Skeletal muscle tissue (tissue), 4 donors: ENCODE data around the gene IRF2BP1. TPM values are rescaled to one million over a fixed set of nuclear protein-coding genes. Genes with fewer than 3 reads are reported as not detected.

Experiments
- H3K27ac ChIP-seq: one replicate; pipeline ENCODE4 v1.7.0; 2013; ENCODE audit warnings: mild to moderate bottlenecking, low read depth, low read length, inconsistent platforms
- H3K27me3 ChIP-seq, 3 donors: one replicate each; pipeline ENCODE4 v1.7.0; 2013; ENCODE audit warnings: low read length in 3 of 3; ENCODE audit not compliant: control insufficient read depth in 3 of 3, insufficient read depth in 3 of 3
- H3K36me3 ChIP-seq, 3 donors: one replicate each; pipeline ENCODE4 v1.7.0; 2013; ENCODE audit warnings: low read length in 3 of 3; ENCODE audit not compliant: control insufficient read depth in 3 of 3, insufficient read depth in 3 of 3
- H3K4me1 ChIP-seq, 3 donors: one replicate each; pipeline ENCODE4 v1.7.0; 2013; ENCODE audit warnings: low read length in 3 of 3, mild to moderate bottlenecking in 3 of 3; ENCODE audit not compliant: control insufficient read depth in 3 of 3, insufficient read depth in 3 of 3
- H3K4me3 ChIP-seq, 3 donors: one replicate each; pipeline ENCODE4 v1.7.0; 2013; ENCODE audit warnings: low read length in 3 of 3
- H3K9ac ChIP-seq, 3 donors: one replicate each; pipeline ENCODE4 v1.7.0; 2013; ENCODE audit warnings: low read length in 3 of 3, mild to moderate bottlenecking in 3 of 3, moderate library complexity in 2 of 3, low read depth in 1 of 3
- H3K9me3 ChIP-seq, 3 donors: one replicate each; pipeline ENCODE4 v1.7.0; 2013; ENCODE audit warnings: low read length in 3 of 3; ENCODE audit not compliant: control insufficient read depth in 3 of 3
- total RNA-seq: library from RNA; depleted of rRNA; stranded (reverse); fragments of >200 nt; gene quantifications from one replicate; pipeline ENCODE4 v1.2.3, GENCODE V29; 2014
- donor health status: Osteomylitis.

The IRF2BP1 gene
- total RNA-seq, 1 donor from 2014 or later, result 24.5 TPM

GRCh38 chr19:45895519-45895972 lies 9.6 kb upstream of the IRF2BP1 start:
- H3K36me3 ChIP-seq, result peaks cover 18 to 20% (median 19%) of the 10 kb centered on the region in 3 donors
- no peak overlapping the region for H3K9ac ChIP-seq
- peaks cover 0 to 6% (median 2%) of the 10 kb centered on the region in 3 donors for H3K4me1 ChIP-seq
- H3K4me3 ChIP-seq, result no peak overlapping the region
- H3K9me3 ChIP-seq, result no peaks in the 10 kb centered on the region
- H3K27me3 ChIP-seq, result no peaks in the 10 kb centered on the region
- no peak overlapping the region for H3K27ac ChIP-seq

DNA sequence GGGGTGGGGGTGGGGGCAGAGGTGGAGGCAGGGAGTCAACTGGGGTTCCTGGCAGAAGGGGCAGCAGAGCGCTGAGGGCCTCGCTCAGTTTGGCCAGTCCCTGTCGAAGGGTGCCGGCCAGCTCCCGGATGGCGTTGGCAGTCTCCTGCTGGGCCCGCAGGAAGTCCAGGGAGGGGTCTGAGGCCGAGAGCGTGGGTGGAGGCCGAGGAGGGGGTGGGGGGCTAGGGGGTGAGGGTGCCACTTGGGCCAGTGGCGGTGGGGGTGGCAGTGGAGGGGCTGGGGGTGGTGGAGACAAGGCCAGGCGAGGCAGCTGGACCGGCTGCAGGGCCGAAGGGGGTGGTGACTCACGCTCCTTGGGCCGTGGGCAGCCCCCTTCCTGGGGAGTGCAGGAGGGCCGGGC lies 4.9 kb upstream of the IRF2BP1 start:
- H3K4me1 ChIP-seq, result peaks cover 7 to 11% (median 10%) of the 10 kb centered on the region in 3 donors

GRCh38 chr19:45889210-45889885 lies 3.4 kb upstream of the IRF2BP1 start:
- Histone ChIP-seq H3K27ac (no peak overlapping the region), H3K4me3 (no peak overlapping the region), H3K9ac (no peak overlapping the region)

More for the DNA sequence above, 4.9 kb upstream of the IRF2BP1 start:
- no peaks in the 10 kb centered on the region for H3K27me3 ChIP-seq
- no peak overlapping the region for H3K27ac ChIP-seq
- peaks cover 0 to 8% (median 7%) of the 10 kb centered on the region in 3 donors for H3K36me3 ChIP-seq
- H3K4me3 ChIP-seq, result no peak overlapping the region
- no peak overlapping the region for H3K9ac ChIP-seq
- no peaks in the 10 kb centered on the region for H3K9me3 ChIP-seq

GRCh38 chr19:45887200-45887710 lies 1.3 kb upstream of the IRF2BP1 start:
- Histone ChIP-seq H3K4me3 (peak overlapping the region; percentile 84 to 94 (median 89)), H3K4me1 (peaks cover 36 to 43% (median 40%) of the 10 kb centered on the region in 3 donors), H3K27me3 (no peaks in the 10 kb centered on the region), H3K36me3 (peaks cover 0 to 9% (median 0%) of the 10 kb centered on the region in 3 donors), H3K9ac (peak overlapping the region; percentile 96 to 98 (median 98)), H3K27ac (peak overlapping the region; percentile 96), H3K9me3 (no peaks in the 10 kb centered on the region)

More at GRCh38 chr19:45889210-45889885, 3.4 kb upstream of the IRF2BP1 start:
- Histone ChIP-seq H3K9me3 (no peaks in the 10 kb centered on the region), H3K36me3 (peaks cover 0 to 7% (median 0%) of the 10 kb centered on the region in 3 donors), H3K27me3 (no peaks in the 10 kb centered on the region), H3K4me1 (peaks cover 16 to 23% (median 19%) of the 10 kb centered on the region in 3 donors)

DNA sequence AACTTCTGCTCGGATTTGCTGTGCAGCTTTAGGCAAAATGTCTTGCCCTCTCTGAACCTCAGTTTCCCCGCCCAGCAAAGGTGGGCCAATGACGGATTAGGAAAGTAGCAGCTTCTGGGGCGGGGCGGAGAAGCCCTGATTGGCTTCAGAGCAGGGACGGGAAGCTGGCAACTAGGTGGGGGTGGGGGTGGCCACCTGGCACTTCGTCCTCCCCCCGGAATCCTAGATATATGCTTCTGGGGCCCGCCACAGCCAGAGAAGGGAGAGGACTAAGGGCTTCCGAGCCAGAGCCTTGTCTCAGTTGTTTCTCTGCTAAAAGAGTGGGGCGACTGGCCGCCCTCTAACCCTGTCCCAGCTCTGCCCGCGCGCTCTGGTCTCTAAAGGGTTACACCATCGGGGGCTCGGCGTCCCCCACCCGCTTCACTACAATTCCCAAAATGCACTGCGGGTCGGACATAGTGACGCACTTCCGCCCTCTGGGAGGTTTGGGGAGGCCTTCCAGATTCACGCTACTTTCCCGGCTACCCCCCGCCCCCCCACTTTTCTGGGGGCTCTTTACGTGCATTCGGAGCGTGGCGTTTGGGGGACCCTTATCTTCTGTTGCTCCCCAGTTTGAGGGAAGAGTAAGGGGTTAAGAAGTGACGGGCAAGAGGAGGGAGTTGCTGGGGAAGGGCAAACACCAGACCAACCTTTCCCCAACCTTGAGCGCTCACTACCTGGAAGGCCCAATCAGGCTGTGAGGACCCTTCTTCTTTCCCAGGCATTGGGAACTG lies 672 bp upstream of the IRF2BP1 start:
- Histone ChIP-seq H3K36me3 (peaks cover 0 to 7% (median 4%) of the 10 kb centered on the region in 3 donors), H3K9ac (peak overlapping the region; percentile 96 to 98 (median 98)), H3K9me3 (no peaks in the 10 kb centered on the region), H3K4me1 (peaks cover 41 to 49% (median 45%) of the 10 kb centered on the region in 3 donors), H3K27ac (peak overlapping the region; percentile 96), H3K27me3 (no peaks in the 10 kb centered on the region), H3K4me3 (peak overlapping the region; percentile 84 to 94 (median 89))

DNA sequence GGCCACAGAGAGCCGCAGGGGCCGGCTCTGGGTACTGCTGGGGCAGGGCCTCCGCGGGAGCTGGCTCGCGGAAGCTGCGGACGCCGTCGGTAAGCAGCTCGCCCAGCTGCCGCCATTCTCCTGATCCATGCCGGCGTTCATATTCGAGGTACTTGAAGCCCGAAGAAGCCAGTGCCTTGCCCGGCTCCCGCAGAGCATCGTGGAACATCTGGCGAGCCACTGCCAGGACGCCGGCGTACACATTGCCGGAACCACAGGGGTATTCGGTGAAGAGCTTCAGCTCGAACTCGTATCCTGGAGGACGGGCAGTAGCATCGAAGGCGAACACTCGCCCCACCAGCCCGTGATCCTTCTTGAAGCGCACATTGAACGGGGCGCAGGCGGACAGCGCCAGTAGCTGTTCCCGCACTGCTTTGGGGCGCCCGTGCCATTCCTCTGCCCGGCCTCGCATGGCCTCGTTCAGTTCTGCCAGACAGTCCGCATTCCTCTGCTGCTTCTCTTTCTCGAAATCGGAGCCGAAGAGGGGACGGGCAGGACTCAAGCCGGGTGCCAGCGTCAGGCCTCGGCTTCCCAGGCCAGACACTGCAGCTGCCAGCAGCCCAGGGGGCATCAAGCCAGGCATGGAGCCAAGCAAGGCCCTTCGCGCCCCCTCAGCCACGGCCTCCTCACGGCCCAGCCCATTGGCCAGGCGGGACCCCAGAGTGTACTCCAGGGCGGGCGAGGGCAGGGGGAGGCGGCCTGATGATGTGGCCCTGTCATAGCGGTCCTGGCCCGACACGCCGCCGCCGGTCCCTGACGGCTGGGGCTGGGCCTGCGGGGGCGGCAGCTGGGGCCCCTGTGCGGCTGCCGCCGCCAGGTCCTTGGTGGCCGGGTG lies 1.0 kb downstream of the IRF2BP1 start:
- Histone ChIP-seq H3K9ac (peak overlapping the region; percentile 76 to 98 (median 96)), H3K4me3 (peak overlapping the region; percentile 68 to 94 (median 89)), H3K9me3 (no peaks in the 10 kb centered on the region), H3K36me3 (peaks cover 0 to 7% (median 4%) of the 10 kb centered on the region in 3 donors), H3K27ac (peak overlapping the region; percentile 96), H3K4me1 (peaks cover 41 to 50% (median 45%) of the 10 kb centered on the region in 3 donors), H3K27me3 (no peaks in the 10 kb centered on the region)

GRCh38 chr19:45883881-45884681 lies 1.9 kb downstream of the IRF2BP1 start:
- Histone ChIP-seq H3K9me3 (no peaks in the 10 kb centered on the region), H3K9ac (peak overlapping the region in 2 of 3 donors; percentile 34 to 64), H3K27me3 (no peaks in the 10 kb centered on the region), H3K4me1 (peaks cover 41 to 50% (median 45%) of the 10 kb centered on the region in 3 donors), H3K36me3 (peaks cover 0 to 7% (median 4%) of the 10 kb centered on the region in 3 donors), H3K27ac (no peak overlapping the region), H3K4me3 (peak overlapping the region; percentile 35 to 89 (median 45))

DNA sequence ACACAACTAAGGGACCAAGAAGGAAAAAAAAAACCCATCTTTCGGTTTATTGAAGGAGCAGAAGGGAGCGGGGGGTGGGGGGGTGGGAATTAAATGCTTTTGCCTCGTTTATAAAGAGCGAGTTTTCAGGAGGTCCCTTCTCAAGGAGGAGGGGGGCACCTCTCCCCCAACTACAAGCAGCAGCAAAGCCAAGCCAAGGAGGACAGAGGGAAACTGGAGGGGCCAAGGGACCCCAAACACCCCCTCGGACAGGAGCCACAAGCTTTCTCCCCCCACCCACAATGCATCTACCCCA lies 2.4 kb downstream of the IRF2BP1 start:
- Histone ChIP-seq H3K9me3 (no peaks in the 10 kb centered on the region), H3K36me3 (peaks cover 0 to 7% (median 4%) of the 10 kb centered on the region in 3 donors), H3K9ac (peak overlapping the region in 2 of 3 donors; percentile 34 to 64), H3K27ac (no peak overlapping the region), H3K27me3 (no peaks in the 10 kb centered on the region), H3K4me3 (peak overlapping the region in 2 of 3 donors; percentile 35 to 45), H3K4me1 (peaks cover 41 to 50% (median 45%) of the 10 kb centered on the region in 3 donors)
